ENCODE results near the gene HYCC1.
"Not testable (repeated sequence)": the region's sequence is repeated elsewhere in the genome, so short reads cannot be mapped to it uniquely, and the experiment has no call there.

The HYCC1 gene

DNA sequence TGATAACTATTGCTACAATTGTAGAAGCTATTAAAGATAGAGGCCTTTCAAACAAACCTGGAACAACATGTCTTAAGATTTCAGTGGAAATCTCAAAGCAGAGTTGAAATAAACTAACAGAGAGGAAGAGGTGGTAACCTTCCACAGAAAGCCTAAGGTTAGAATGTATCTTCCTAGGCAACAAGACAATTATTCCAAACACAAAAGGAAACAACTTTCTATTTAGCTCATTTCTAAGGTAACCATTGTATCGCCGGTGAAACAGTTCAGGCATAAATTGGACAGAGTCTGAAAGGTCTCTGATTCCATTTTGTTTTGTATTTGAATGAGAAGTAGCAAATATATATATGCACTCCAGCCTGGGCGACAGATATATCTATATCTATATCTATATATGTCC is 30.7 kb upstream of the HYCC1 start:
- H3K79me2 ChIP-seq (ENCODE audit: insufficient read depth, low read length), result no peaks in the 10 kb centered on the region
- H3K4me2 ChIP-seq (ENCODE audit: low read length), result no peak overlapping the region
- H3K9me2 ChIP-seq (ENCODE audit: low read depth, low read length), result no peaks in the 10 kb centered on the region
- no peaks in the 10 kb centered on the region for H4K20me1 ChIP-seq (ENCODE audit: insufficient read depth, low read length)
- TF ChIP-seq, protein P1, sequence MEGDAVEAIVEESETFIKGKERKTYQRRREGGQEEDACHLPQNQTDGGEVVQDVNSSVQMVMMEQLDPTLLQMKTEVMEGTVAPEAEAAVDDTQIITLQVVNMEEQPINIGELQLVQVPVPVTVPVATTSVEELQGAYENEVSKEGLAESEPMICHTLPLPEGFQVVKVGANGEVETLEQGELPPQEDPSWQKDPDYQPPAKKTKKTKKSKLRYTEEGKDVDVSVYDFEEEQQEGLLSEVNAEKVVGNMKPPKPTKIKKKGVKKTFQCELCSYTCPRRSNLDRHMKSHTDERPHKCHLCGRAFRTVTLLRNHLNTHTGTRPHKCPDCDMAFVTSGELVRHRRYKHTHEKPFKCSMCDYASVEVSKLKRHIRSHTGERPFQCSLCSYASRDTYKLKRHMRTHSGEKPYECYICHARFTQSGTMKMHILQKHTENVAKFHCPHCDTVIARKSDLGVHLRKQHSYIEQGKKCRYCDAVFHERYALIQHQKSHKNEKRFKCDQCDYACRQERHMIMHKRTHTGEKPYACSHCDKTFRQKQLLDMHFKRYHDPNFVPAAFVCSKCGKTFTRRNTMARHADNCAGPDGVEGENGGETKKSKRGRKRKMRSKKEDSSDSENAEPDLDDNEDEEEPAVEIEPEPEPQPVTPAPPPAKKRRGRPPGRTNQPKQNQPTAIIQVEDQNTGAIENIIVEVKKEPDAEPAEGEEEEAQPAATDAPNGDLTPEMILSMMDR (IDR thresholded peaks at IDR 0.05; ENCODE audit: low read length), result no peak
- TF ChIP-seq EZH2 (IDR thresholded peaks at IDR 0.05; ENCODE audit: borderline replicate concordance, low read length), result no peak
- H3K36me3 ChIP-seq (ENCODE audit: insufficient read depth, low read length), result no peaks in the 10 kb centered on the region
- no peak overlapping the region for H2AFZ ChIP-seq (ENCODE audit: low read length)
- H3K9me3 ChIP-seq (ENCODE audit: low read length), result no peaks in the 10 kb centered on the region
- no peak overlapping the region for H3K4me3 ChIP-seq (ENCODE audit: low read depth, low read length, poor library complexity, severe bottlenecking)
- H3F3A ChIP-seq (ENCODE audit: insufficient read depth, low read length), result no peaks in the 10 kb centered on the region
- no peaks in the 10 kb centered on the region for H3K27me3 ChIP-seq (ENCODE audit: insufficient read depth, low read length)
- H3K9ac ChIP-seq (ENCODE audit: low read length), result no peak overlapping the region
- no peaks in the 10 kb centered on the region for H3K4me1 ChIP-seq (ENCODE audit: insufficient read depth, low read length, severe bottlenecking)
- no peak overlapping the region for H3K27ac ChIP-seq (ENCODE audit: low read depth, low read length, poor library complexity, severe bottlenecking)

DNA sequence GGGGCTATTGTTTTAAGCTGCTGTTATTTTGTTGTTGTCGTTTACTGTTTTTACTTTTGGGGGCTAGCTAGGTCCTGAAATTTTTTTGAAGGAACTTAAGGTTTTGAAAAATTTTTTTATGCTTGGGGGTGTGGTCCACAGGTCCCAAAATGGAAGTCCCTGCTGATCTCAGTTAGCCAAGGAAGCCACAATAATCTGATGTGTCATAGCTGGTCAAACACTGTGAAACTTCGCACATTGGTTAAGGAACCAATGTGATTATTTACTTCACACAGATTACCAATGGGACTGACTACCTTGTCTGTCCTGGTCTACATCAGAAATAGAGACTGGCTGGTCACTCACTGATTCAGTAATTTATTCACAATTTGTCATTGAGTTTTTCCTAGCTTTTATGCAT is 29.5 kb upstream of the HYCC1 start:
- no peaks in the 10 kb centered on the region for H3K9me3 ChIP-seq (ENCODE audit: low read length)
- H3K4me3 ChIP-seq (ENCODE audit: low read depth, low read length, poor library complexity, severe bottlenecking), result no peak overlapping the region
- TF ChIP-seq, protein P1 (IDR thresholded peaks at IDR 0.05; ENCODE audit: low read length), result no peak
- TF ChIP-seq EZH2 (IDR thresholded peaks at IDR 0.05; ENCODE audit: borderline replicate concordance, low read length), result no peak
- H3K79me2 ChIP-seq (ENCODE audit: insufficient read depth, low read length), result no peaks in the 10 kb centered on the region
- no peak overlapping the region for H3K27ac ChIP-seq (ENCODE audit: low read depth, low read length, poor library complexity, severe bottlenecking)
- no peaks in the 10 kb centered on the region for H3K4me1 ChIP-seq (ENCODE audit: insufficient read depth, low read length, severe bottlenecking)
- H3K9me2 ChIP-seq (ENCODE audit: low read depth, low read length), result no peaks in the 10 kb centered on the region
- no peaks in the 10 kb centered on the region for H3K36me3 ChIP-seq (ENCODE audit: insufficient read depth, low read length)
- no peak overlapping the region for H2AFZ ChIP-seq (ENCODE audit: low read length)
- H3K9ac ChIP-seq (ENCODE audit: low read length), result no peak overlapping the region
- H3K27me3 ChIP-seq (ENCODE audit: insufficient read depth, low read length), result no peaks in the 10 kb centered on the region
- no peaks in the 10 kb centered on the region for H3F3A ChIP-seq (ENCODE audit: insufficient read depth, low read length)
- H4K20me1 ChIP-seq (ENCODE audit: insufficient read depth, low read length), result no peaks in the 10 kb centered on the region
- H3K4me2 ChIP-seq (ENCODE audit: low read length), result no peak overlapping the region

DNA sequence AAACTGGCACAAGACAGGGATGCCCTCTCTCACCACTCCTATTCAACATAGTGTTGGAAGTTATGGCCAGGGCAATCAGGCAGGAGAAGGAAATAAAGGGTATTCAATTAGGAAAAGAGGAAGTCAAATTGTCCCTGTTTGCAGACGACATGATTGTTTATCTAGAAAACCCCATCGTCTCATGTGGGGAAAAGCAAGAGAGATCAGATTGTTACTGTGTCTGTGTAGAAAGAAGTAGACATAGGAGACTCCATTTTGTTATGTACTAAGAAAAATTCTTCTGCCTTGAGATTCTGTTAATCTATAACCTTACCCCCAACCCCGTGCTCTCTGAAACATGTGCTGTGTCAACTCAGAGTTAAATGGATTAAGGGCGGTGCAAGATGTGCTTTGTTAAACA is 25.7 kb upstream of the HYCC1 start:
- not testable (repeated sequence) for H3K9me2 ChIP-seq (ENCODE audit: low read depth, low read length); H2AFZ ChIP-seq (ENCODE audit: low read length); H3K36me3 ChIP-seq (ENCODE audit: insufficient read depth, low read length); H3K4me2 ChIP-seq (ENCODE audit: low read length); H3K27me3 ChIP-seq (ENCODE audit: insufficient read depth, low read length); H3K4me3 ChIP-seq (ENCODE audit: low read depth, low read length, poor library complexity, severe bottlenecking); H3F3A ChIP-seq (ENCODE audit: insufficient read depth, low read length); H3K27ac ChIP-seq (ENCODE audit: low read depth, low read length, poor library complexity, severe bottlenecking); H3K79me2 ChIP-seq (ENCODE audit: insufficient read depth, low read length); H4K20me1 ChIP-seq (ENCODE audit: insufficient read depth, low read length); H3K4me1 ChIP-seq (ENCODE audit: insufficient read depth, low read length, severe bottlenecking); H3K9me3 ChIP-seq (ENCODE audit: low read length); H3K9ac ChIP-seq (ENCODE audit: low read length)

DNA sequence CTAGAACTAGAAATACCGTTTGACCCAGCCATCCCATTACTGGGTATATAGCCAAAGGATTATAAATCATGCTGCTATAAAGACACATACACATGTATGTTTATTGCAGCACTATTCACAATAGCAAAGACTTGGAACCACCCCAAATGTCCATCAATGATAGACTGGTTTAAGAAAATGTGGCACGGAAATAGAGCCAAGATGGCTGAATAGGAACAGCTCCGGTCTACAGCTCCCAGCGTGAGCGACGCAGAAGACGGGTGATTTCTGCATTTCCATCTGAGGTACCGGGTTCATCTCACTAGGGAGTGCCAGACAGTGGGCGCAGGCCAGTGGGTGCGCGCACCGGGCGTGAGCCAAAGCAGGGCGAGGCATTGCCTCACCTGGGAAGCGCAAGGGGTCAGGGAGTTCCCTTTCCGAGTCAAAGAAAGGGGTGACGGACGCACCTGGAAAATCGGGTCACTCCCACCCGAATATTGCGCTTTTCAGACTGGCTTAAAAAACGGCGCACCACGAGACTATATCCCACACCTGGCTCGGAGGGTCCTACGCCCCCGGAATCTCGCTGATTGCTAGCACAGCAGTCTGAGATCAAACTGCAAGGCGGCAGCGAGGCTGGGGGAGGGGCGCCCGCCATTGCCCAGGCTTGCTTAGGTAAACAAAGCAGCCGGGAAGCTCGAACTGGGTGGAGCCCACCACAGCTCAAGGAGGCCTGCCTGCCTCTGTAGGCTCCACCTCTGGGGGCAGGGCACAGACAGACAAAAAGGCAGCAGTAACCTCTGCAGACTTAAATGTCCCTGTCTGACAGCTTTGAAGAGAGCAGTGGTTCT is 21.8 kb upstream of the HYCC1 start:
- not testable (repeated sequence) for H3K27me3 ChIP-seq (ENCODE audit: insufficient read depth, low read length); H4K20me1 ChIP-seq (ENCODE audit: insufficient read depth, low read length); H3F3A ChIP-seq (ENCODE audit: insufficient read depth, low read length); H3K9ac ChIP-seq (ENCODE audit: low read length); H3K4me3 ChIP-seq (ENCODE audit: low read depth, low read length, poor library complexity, severe bottlenecking); H3K36me3 ChIP-seq (ENCODE audit: insufficient read depth, low read length); H3K79me2 ChIP-seq (ENCODE audit: insufficient read depth, low read length); H2AFZ ChIP-seq (ENCODE audit: low read length); H3K27ac ChIP-seq (ENCODE audit: low read depth, low read length, poor library complexity, severe bottlenecking); H3K4me1 ChIP-seq (ENCODE audit: insufficient read depth, low read length, severe bottlenecking); H3K4me2 ChIP-seq (ENCODE audit: low read length); H3K9me3 ChIP-seq (ENCODE audit: low read length); H3K9me2 ChIP-seq (ENCODE audit: low read depth, low read length)
